ENCODE measurements around the gene TANGO2.

- no peak for TF ChIP-seq SPI1 (IDR thresholded peaks at IDR 0.05; ENCODE audit: low read depth, low read length)
- TF ChIP-seq POLR2AphosphoS5 (IDR thresholded peaks at IDR 0.05; ENCODE audit: low read depth, low read length) = no peak
These were observed 24.1 kb upstream of the TANGO2 start for GRCh38 chr22:19996694-19997384.
